ENCODE measurements around the gene TCF7L2.
A peak's percentile ranks its signal among the peaks of the same experiment; 100 is the strongest.

Gene TCF7L2

DNA sequence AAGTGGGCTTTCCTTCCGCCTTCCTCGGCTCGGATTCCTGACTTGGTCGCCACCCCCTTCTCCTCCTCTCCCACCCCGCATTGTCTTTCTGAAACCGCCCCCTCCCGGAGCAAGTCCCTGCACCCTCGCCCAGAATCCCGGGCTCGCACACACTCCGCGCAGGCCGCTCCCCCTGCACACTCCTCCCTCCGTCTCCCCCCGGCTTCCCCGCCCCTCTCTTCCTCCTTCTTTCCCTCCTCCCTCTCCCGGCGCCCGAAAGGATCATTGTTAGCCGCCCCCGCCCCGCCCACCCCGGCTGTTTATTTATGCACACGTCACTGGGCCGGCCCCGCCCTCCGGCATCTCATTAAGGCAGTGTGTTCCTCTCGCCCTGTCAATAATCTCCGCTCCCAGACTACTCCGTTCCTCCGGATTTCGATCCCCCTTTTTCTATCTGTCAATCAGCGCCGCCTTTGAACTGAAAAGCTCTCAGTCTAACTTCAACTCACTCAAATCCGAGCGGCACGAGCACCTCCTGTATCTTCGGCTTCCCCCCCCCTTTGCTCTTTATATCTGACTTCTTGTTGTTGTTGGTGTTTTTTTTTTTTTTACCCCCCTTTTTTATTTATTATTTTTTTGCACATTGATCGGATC lies at the start of gene TCF7L2:
Gene TCF7L2, plus strand, starts transcription at position 373 of the 633 bp plus-strand sequence. CDS start 510 bp downstream, outside the sequence.
- DNase-seq (ENCODE audit: low spot score), result peak; percentile 90

- DNase-seq (ENCODE audit: low spot score), result no peak
Measured at GRCh38 chr10:112902730-112903129, 47.3 kb upstream of the TCF7L2 start.

GRCh38 chr10:112904000-112904399 lies 46.0 kb upstream of the TCF7L2 start:
- DNase-seq (ENCODE audit: low spot score), result peak; percentile 51

- DNase-seq (ENCODE audit: low spot score), result no peak
Measured at GRCh38 chr10:112906945-112907344, 43.1 kb upstream of the TCF7L2 start.

DNA sequence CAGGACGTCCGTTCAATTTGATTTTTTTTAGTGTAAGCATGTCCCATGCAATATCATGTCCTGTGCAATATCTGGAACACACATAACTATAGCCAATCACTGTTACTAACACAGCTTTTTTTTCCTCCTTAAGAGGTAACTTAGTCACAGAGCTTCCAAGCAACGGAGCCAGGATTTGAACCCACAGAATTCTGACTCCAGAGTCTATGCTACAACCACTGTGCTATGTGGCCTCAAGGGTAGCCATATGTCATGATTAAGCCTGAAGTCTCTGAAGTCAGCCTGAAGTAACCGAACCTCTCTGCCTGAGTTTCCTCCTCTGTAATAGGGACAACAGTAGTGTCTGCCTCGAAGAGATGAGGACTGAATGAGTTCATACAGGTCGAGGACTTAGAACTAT lies 42.2 kb upstream of the TCF7L2 start:
- no peak for DNase-seq (ENCODE audit: low spot score)

- no peak for DNase-seq (ENCODE audit: low spot score)
Measured at GRCh38 chr10:112911206-112911605, 38.8 kb upstream of the TCF7L2 start.

GRCh38 chr10:112912410-112912928 lies 37.6 kb upstream of the TCF7L2 start:
- DNase-seq (ENCODE audit: low spot score), result peak; percentile 60

DNA sequence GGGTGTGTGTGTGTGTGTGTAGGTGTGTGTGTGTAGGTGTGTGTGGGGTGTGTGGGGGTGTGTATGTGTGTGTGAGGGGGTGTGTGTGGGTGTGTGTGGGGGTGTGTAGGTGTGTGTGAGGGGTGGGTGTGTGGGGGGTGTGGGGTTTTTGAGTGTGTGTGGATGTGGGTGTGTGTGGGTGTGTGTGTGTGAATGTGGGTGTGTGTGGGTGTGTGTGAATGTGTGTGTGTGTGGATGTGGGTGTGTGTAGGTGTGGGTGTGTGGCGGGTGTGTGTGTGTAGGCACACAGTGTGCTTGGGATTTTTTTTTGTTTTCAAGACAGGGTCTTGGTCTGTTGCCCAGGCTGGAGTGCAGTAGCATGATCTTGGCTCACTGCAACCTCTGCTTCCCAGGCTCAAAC lies 36.8 kb upstream of the TCF7L2 start:
- DNase-seq (ENCODE audit: low spot score), result no peak

GRCh38 chr10:112913661-112914287 lies 36.3 kb upstream of the TCF7L2 start:
- DNase-seq (ENCODE audit: low spot score), result no peak

GRCh38 chr10:112914288-112914952 lies 35.6 kb upstream of the TCF7L2 start:
- DNase-seq (ENCODE audit: low spot score), result no peak

DNA sequence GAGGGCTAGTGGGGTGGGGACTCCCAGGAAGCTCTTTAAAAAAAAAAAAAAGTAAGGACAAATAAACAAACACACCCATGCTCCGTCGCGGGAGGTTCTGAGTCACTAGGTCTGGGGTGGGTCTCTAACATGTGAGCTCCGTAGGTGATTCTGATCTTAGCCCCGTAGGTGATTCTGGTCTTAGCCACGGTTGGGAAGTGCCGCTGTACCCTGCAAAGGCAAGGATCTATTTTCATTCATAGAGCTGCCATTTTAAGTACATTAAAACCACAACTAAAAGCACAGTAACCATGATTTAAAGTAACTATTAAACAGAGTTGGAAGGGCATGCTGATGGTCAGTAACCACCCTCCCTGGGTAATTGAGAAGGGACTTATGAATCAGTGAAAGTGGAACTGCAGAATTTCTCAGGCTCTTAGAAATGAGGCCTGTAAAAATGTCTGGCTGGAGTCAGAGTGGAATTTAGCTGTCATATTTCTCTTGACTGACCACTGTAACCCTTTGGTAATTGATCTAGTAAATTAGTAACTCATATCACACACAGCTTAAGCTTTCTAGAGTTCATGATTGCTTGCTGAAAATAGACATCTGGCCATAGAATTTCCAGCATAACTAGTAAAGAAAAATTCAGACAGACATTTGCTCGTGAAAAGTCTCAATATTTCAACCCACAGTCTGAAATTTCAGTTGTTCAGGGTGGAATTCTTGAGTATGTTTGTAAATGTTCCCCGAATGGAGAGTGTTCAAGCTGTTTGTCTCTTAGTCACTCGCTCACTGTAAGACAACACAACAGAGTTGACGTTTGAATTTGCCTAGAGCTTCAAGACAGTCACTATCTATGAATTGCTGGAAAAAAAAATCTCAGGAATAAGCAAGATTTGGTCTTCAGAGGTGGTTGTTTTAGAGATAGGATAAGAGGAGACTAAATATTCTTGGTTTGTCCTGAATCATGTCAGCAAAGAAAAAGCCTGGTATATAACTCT lies 34.2 kb upstream of the TCF7L2 start:
- no peak for DNase-seq (ENCODE audit: low spot score)

GRCh38 chr10:112917681-112918080 lies 32.4 kb upstream of the TCF7L2 start:
- DNase-seq (ENCODE audit: low spot score), result no peak

DNA sequence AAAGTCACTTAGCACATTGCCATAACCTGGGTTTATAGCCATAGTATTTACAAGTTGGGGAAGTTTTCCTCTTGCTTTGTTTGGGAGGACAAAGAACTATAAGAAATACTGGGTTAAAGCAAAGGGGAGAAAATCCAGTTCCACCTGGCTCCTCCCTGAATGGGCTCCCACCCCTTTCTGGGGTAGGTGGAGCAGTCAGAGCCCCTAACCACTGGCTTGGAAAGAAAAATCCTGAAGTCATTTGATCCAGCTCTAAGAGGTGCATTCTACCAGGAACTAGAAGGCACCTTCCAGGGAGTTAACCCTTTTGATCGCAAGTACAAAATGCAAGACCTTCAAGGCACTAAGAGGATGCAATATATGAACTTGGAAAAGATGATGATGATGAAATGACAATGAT lies 31.3 kb upstream of the TCF7L2 start:
- no peak for DNase-seq (ENCODE audit: low spot score)

GRCh38 chr10:112919721-112920120 lies 30.3 kb upstream of the TCF7L2 start:
- peak; percentile 85 for DNase-seq (ENCODE audit: low spot score)

GRCh38 chr10:112926906-112927688 lies 22.9 kb upstream of the TCF7L2 start:
- DNase-seq (ENCODE audit: low spot score), result no peak

DNA sequence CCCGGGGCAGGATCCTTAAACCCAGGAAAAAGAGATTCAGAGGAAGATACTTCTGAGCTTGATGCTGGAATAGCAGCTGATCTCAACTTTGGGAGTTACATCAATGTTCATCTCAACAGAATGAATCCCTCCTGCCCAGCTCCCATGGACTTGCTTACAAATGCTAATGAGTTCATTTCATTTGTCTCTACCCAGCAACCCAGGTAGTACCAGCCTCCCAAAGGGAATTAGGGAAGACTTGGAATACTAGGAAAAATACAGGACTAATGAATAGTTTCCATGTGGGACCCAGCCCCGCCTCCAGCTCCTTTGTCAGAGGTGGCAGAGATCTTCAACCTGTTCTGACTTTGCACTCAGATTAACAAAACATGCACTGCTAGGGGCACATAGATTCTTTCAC lies 22.1 kb upstream of the TCF7L2 start:
- no peak for DNase-seq (ENCODE audit: low spot score)

- no peak for DNase-seq (ENCODE audit: low spot score)
Measured at GRCh38 chr10:112932658-112933057, 17.4 kb upstream of the TCF7L2 start.

- DNase-seq (ENCODE audit: low spot score), result no peak
Measured at GRCh38 chr10:112934193-112934592, 15.9 kb upstream of the TCF7L2 start.

DNA sequence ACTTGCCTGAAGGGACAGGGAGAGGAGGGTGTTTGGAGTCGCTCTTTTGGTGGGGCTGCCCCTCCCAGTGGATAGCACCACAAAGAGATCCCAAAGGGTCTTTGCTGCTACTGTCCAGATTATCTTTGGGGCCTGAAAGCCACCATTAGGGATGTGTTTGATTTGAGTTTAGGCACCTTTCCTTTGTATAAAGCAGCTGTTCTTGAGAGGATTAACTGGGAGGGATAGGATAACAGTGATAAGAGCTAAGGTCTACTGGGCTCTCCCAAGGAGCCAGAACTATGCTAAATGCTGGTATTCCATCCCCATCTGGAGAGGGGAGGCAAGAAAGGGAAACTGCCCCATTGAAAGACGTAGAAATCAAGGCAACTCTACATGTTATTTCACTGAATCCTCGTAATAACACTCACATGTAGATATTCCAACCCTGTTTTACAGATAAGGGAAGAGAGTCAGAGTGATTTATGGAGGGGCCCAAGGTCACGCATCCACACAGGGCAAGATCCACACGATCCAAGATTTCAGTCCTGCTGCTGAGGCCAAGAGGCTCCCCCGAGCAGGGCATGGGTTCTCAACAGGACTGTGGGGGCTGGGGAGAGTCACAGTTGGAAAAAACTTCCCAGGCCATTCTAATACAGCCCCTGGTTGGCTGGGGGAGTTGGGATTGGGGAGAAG lies 11.1 kb upstream of the TCF7L2 start:
- no peak for DNase-seq (ENCODE audit: low spot score)

DNA sequence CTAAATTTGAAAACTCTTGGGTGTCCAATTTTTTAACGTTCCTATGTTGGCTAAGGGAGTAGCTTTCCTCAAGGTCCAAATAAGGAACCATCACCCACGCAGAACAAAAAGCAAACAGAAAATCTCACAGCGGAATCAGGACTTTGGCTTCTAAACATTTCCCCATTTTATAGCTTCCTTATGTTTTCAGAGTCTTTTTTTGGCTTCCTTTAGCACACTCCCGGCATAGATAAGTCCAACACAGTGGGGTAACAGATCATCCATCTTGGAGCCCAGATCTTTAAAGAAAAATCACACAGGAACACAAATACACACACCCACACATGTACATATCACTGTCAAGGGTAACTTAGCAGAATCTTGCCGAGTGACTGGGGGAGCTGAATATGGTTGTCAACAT lies 4.2 kb upstream of the TCF7L2 start:
- DNase-seq (ENCODE audit: low spot score), result no peak

DNA sequence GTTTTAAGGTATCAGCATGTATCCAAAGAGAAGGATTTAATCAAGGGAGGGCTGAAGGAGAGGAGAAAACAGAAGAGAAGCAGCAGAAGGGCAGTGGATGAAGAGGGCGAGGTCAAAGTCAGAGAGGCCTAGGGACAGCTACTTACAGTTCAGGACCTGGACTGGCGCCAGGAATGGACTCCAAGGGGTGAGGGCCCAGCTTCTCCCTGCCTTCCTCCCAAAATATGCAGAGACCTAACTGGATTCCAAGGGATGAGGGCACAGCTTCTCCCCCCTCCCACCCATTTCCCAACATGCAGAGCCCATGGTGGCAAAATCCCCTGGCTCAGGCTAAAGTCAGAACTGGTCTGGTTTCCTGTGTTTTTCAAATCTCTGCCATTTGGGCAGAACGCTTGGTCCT lies 3.4 kb upstream of the TCF7L2 start:
- DNase-seq (ENCODE audit: low spot score), result no peak

Data from kidney capillary endothelial cell (primary cell).